OCI-LY7 (cell line): ENCODE measurements around the gene RET. TPM values are rescaled to one million over a fixed set of nuclear protein-coding genes. Genes with fewer than 3 reads are reported as not detected.

Experiments used
- BruUV-seq: library from RNA; stranded (reverse); fragments of 400-500 nt; replicated peaks from 2 replicates; lab custom pipeline; 2021; lab: Mats Ljungman, UMichigan
- CTCF ChIA-PET: fragments of 300-600 bp; sonication (Branson Sonifier 250); formaldehyde crosslinking; loops from one replicate; lab custom pipeline; 2022; ENCODE audit warnings: antibody characterized with exemption; ENCODE audit not compliant: unreplicated experiment; lab: Charles Lee
- POLR2A ChIA-PET: fragments of 300-600 bp; sonication (Branson Sonifier 250); formaldehyde crosslinking; loops from one replicate; lab custom pipeline; 2022; ENCODE audit warnings: antibody characterized with exemption; lab: Charles Lee
- DNase-seq: peaks from one replicate; pipeline ENCODE4 v3.0.0-alpha.2; 2015; ENCODE audit warnings: low spot score
- H2AFZ ChIP-seq: fragments of 200-600 bp; sonication (generic), shearing (Covaris generic); 2 replicates; pipeline ENCODE4 v1.6.1; 2014; ENCODE audit warnings: mild to moderate bottlenecking, antibody characterized with exemption, low read length, moderate library complexity
- H3K27ac ChIP-seq: fragments of 200-600 bp; sonication (generic); 2 replicates; pipeline ENCODE4 v1.5.1; 2014; ENCODE audit warnings: mixed run types, low read depth, mild to moderate bottlenecking, moderate library complexity, low read length, inconsistent platforms; ENCODE audit not compliant: poor library complexity, severe bottlenecking
- H3K36me3 ChIP-seq: fragments of 200-600 bp; sonication (generic); 2 replicates; pipeline ENCODE4 v1.6.1; 2014; ENCODE audit warnings: mild to moderate bottlenecking, antibody characterized with exemption, low read length, moderate library complexity, mixed read lengths; ENCODE audit not compliant: insufficient read depth
- H3K4me1 ChIP-seq: fragments of 200-600 bp; sonication (generic); 2 replicates; pipeline ENCODE4 v1.5.1; 2014; ENCODE audit warnings: mild to moderate bottlenecking, low read length; ENCODE audit not compliant: insufficient read depth, poor library complexity, severe bottlenecking
- H3K4me2 ChIP-seq: fragments of 200-600 bp; sonication (generic); 2 replicates; pipeline ENCODE4 v1.6.1; 2014; ENCODE audit warnings: mild to moderate bottlenecking, low read length
- H3K4me3 ChIP-seq: fragments of 200-600 bp; sonication (generic); 2 replicates; pipeline ENCODE4 v1.5.1; 2014; ENCODE audit warnings: mild to moderate bottlenecking, low read depth, low read length; ENCODE audit not compliant: poor library complexity, severe bottlenecking
- H3K79me2 ChIP-seq: fragments of 200-600 bp; sonication (generic); 2 replicates; pipeline ENCODE4 v1.6.1; 2016; ENCODE audit warnings: low read depth, mild to moderate bottlenecking, low read length, moderate library complexity, mixed read lengths; ENCODE audit not compliant: insufficient read depth
- H3K9me2 ChIP-seq: fragments of 200-600 bp; sonication (generic); 2 replicates; pipeline ENCODE4 v1.6.1; 2016; ENCODE audit warnings: mild to moderate bottlenecking, low read length, mixed read lengths; ENCODE audit not compliant: insufficient read depth
- H3K9me3 ChIP-seq: fragments of 200-600 bp; sonication (generic); 2 replicates; pipeline ENCODE4 v1.6.1; 2014; ENCODE audit warnings: mild to moderate bottlenecking, mixed run types, low read length, mixed read lengths
- H4K20me1 ChIP-seq: fragments of 200-600 bp; sonication (generic); 2 replicates; pipeline ENCODE4 v1.6.1; 2014; ENCODE audit warnings: mild to moderate bottlenecking, antibody characterized with exemption, low read length, moderate library complexity, mixed read lengths; ENCODE audit not compliant: insufficient read depth
- CTCF ChIP-seq: fragments of 200-600 bp; sonication (generic); conservative IDR thresholded peaks from 2 replicates; pipeline ENCODE4 v1.5.1; 2014; ENCODE audit warnings: mild to moderate bottlenecking, antibody characterized with exemption, low read length, moderate library complexity, mixed read lengths
- EZH2phosphoT487 ChIP-seq: fragments of 200-600 bp; sonication (generic); IDR thresholded peaks from 2 replicates; pipeline ENCODE4 v1.6.1; 2018; ENCODE audit warnings: low read depth, borderline replicate concordance, mild to moderate bottlenecking, mixed run types, antibody characterized with exemption, low read length, moderate library complexity, mixed read lengths
- intact Hi-C: fragments of 100-400 bp; cut with micrococcal nuclease; formaldehyde crosslinking; loops from one replicate; pipeline ENCODE4 v1.10.0; 2022; ENCODE audit not compliant: unreplicated experiment
- total RNA-seq, 2 experiments: library from RNA; depleted of rRNA in 1 of 2; stranded (reverse); fragments of >200 nt in 1 of 2; shearing (Covaris generic) in 1 of 2; gene quantifications; 2 replicates each; pipeline ENCODE4 v1.2.3, GENCODE V29; 2014 to 2022

RET gene
- total RNA-seq, 2 experiments from 2014 or later: 0.06 TPM; not detected in 1

- no peak overlapping the region for H3K4me3 ChIP-seq
- ChIA-PET CTCF (no interaction called here), POLR2A (interaction anchor here (0.7 kb wide), 1 partner anchor 115 kb away, joined by 3 read pairs; no protein-coding TSS in a partner anchor)
- H3K4me2 ChIP-seq: no peak overlapping the region
- no peaks in the 10 kb centered on the region for H3K79me2 ChIP-seq
- intact Hi-C loops: no loop called here
- no peak overlapping the region for H2AFZ ChIP-seq
- no peaks in the 10 kb centered on the region for H3K9me2 ChIP-seq
- H3K27ac ChIP-seq: no peak overlapping the region
- H3K36me3 ChIP-seq: no peaks in the 10 kb centered on the region
- H3K9me3 ChIP-seq: no peaks in the 10 kb centered on the region
- no TSS peak for BruUV-seq
- no peaks in the 10 kb centered on the region for H4K20me1 ChIP-seq
- H3K4me1 ChIP-seq: no peaks in the 10 kb centered on the region
- TF ChIP-seq CTCF (no peak), EZH2phosphoT487 (no peak)
- no peak for DNase-seq
Observed at GRCh38 chr10:43040482-43041256, 36.2 kb upstream of the RET start.

GRCh38 chr10:43041422-43042342, 35.2 kb upstream of the RET start:
- Histone ChIP-seq H4K20me1 (no peaks in the 10 kb centered on the region), H3K4me2 (no peak overlapping the region), H3K9me2 (no peaks in the 10 kb centered on the region), H3K9me3 (no peaks in the 10 kb centered on the region), H3K36me3 (no peaks in the 10 kb centered on the region), H3K4me1 (no peaks in the 10 kb centered on the region), H3K79me2 (no peaks in the 10 kb centered on the region), H2AFZ (no peak overlapping the region), H3K27ac (no peak overlapping the region), H3K4me3 (no peak overlapping the region)
- POLR2A ChIA-PET: no interaction called here
- CTCF ChIA-PET: no interaction called here
- BruUV-seq: no TSS peak
- no peak for DNase-seq
- no peak for TF ChIP-seq CTCF
- no peak for TF ChIP-seq EZH2phosphoT487
- intact Hi-C loops: no loop called here
